Peyer's patch (tissue), 4 donors: ENCODE results near the gene MTFMT. TPM values are rescaled to one million over a fixed set of nuclear protein-coding genes. Genes with fewer than 3 reads are reported as not detected.
A peak's percentile ranks its signal among the peaks of the same experiment; 100 is the strongest.
"Not testable (repeated sequence)": the region's sequence is repeated elsewhere in the genome, so short reads cannot be mapped to it uniquely, and the experiment has no call there.

ENCODE experiments used
- DNase-seq, 3 donors: peaks; one replicate each; pipeline ENCODE4 v3.0.0-alpha.2; 2017 to 2019
- H3K27ac ChIP-seq, 4 donors: fragments of 200-600 bp; sonication (generic); one replicate each; pipeline ENCODE4 v1.5.1; 2016 to 2019
- H3K27me3 ChIP-seq, 2 donors: fragments of 200-600 bp; sonication (generic); one replicate each; pipeline ENCODE4 v1.5.1; 2019
- H3K36me3 ChIP-seq, 3 donors: fragments of 200-600 bp; sonication (generic); one replicate each; pipeline ENCODE4 v1.5.1; 2016 to 2019
- H3K4me1 ChIP-seq, 4 donors: fragments of 200-600 bp; sonication (generic); one replicate each; pipeline ENCODE4 v1.5.1; 2016 to 2019
- H3K4me3 ChIP-seq, 4 donors: fragments of 200-600 bp; sonication (generic); 1 replicate in 3 of 4; 2 replicates in 1 of 4; pipeline ENCODE4 v1.5.1; 2016 to 2019; ENCODE audit warnings: mild to moderate bottlenecking in 1 of 4
- H3K9me3 ChIP-seq, 4 donors: fragments of 200-600 bp; sonication (generic); one replicate each; pipeline ENCODE4 v1.5.1; 2016 to 2019; ENCODE audit warnings: mild to moderate bottlenecking in 1 of 4
- POLR2A ChIP-seq, 2 donors: fragments of 450-650 bp; IDR thresholded peaks; one replicate each; pipeline ENCODE4 v1.5.1; 2017; ENCODE audit warnings: antibody characterized with exemption in 2 of 2, mild to moderate bottlenecking in 2 of 2, moderate library complexity in 2 of 2
- total RNA-seq, 4 donors: library from RNA; depleted of rRNA; stranded (reverse); fragments of >200 nt; gene quantifications; one replicate each; pipeline ENCODE4 v1.1.0, GENCODE V29; 2016
- TF ChIP-seq, protein P1 (sequence below), 6 experiments: fragments of 450-650 bp in 4 of 6; fragments of 200-600 bp in 2 of 6; sonication (generic) in 1 of 6; IDR thresholded peaks; one replicate each; pipeline ENCODE4 v1.5.1; 2017 to 2019; ENCODE audit warnings: antibody characterized with exemption in 6 of 6, mild to moderate bottlenecking in 3 of 6, moderate library complexity in 1 of 6

Gene MTFMT
- 10 to 100 TPM; 22.3 to 39.9 (median 36.9) TPM for total RNA-seq

DNA sequence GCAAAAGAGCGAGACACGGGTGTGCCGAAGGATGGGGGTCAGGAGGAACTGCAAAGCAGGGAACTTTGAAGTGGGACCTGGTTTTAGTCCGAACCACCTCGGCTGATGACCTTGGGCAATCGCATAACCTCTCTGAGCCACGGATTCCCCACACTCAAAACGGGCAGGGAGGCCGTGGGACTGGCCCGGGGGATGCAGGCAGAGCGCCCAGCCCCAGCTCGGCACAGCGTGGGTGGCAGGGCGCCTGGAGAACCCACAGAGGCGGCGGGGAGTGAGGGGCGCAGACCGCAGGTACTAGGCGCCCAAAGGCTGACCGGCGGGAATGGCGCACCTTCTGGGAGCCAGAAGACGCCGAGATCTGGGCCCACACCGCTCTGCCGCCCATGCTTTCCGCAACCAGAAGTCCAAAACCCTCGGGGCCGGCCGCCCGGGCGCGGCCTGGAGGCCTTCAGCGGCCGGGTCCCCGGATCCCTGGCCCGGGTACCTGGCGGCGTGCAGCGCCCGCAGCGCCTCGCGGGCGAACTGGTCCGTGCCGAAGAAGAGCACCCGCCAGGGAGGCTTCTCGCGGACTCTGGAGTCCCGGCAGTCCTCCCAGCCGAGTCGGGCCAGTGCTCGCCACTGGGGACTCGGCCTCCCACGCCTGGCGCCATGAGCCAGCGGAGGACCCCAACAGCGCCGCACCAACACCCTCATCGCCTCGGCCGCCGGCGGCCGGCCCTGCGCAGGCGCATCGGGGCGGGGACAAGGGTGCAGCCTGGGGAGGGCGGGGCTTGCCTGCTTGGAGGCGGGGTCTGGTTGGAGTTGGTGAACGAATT, at the start of gene MTFMT:
TSS of gene MTFMT (minus strand) at position 719 of the 815 bp plus-strand sequence. CDS start at position 693, 26 bp downstream.
- TF ChIP-seq POLR2A (IDR thresholded peaks at IDR 0.05): peak; percentile 79 to 87
- TF ChIP-seq, protein P1, sequence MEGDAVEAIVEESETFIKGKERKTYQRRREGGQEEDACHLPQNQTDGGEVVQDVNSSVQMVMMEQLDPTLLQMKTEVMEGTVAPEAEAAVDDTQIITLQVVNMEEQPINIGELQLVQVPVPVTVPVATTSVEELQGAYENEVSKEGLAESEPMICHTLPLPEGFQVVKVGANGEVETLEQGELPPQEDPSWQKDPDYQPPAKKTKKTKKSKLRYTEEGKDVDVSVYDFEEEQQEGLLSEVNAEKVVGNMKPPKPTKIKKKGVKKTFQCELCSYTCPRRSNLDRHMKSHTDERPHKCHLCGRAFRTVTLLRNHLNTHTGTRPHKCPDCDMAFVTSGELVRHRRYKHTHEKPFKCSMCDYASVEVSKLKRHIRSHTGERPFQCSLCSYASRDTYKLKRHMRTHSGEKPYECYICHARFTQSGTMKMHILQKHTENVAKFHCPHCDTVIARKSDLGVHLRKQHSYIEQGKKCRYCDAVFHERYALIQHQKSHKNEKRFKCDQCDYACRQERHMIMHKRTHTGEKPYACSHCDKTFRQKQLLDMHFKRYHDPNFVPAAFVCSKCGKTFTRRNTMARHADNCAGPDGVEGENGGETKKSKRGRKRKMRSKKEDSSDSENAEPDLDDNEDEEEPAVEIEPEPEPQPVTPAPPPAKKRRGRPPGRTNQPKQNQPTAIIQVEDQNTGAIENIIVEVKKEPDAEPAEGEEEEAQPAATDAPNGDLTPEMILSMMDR (IDR thresholded peaks at IDR 0.05): peak in 3 of 6 experiments; percentile 8 to 22 (median 18)
- Histone ChIP-seq H3K4me3 (peak within 1 kb of the TSS; percentile 74 to 91 (median 88)), H3K4me1 (peaks cover 0 to 14% (median 5%) of the 10 kb centered on the region in 4 donors), H3K36me3 (peaks cover 0 to 29% (median 0%) of the 10 kb centered on the region in 3 donors), H3K9me3 (no peaks in the 10 kb centered on the region), H3K27me3 (no peaks in the 10 kb centered on the region), H3K27ac (peak within 1 kb of the TSS; percentile 54 to 82 (median 66))
- peak; percentile 96 to 97 (median 96) for DNase-seq

- peak in 1 of 2 donors; percentile 20 for TF ChIP-seq POLR2A (IDR thresholded peaks at IDR 0.05)
- TF ChIP-seq, protein P1 (IDR thresholded peaks at IDR 0.05): peak in 4 of 6 experiments; percentile 55 to 92 (median 84)
- DNase-seq: peak; percentile 27 to 92 (median 91)
These were observed 48.5 kb upstream of the MTFMT start for GRCh38 chr15:65077981-65078352.

GRCh38 chr15:65077291-65077980, 48.0 kb upstream of the MTFMT start:
- Histone ChIP-seq H3K27me3 (no peaks in the 10 kb centered on the region), H3K4me3 (peak overlapping the region in 2 of 4 donors; percentile 6 to 11), H3K9me3 (no peaks in the 10 kb centered on the region), H3K4me1 (peaks cover 0 to 21% (median 4%) of the 10 kb centered on the region in 4 donors), H3K27ac (peak overlapping the region in 1 of 4 donors; percentile 72), H3K36me3 (no peaks in the 10 kb centered on the region)
- TF ChIP-seq, protein P1 (IDR thresholded peaks at IDR 0.05): no peak
- TF ChIP-seq POLR2A (IDR thresholded peaks at IDR 0.05): no peak
- DNase-seq: no peak

More at GRCh38 chr15:65077981-65078352, 48.5 kb upstream of the MTFMT start:
- Histone ChIP-seq H3K27ac (peak overlapping the region in 1 of 4 donors; percentile 72), H3K4me3 (peak overlapping the region in 2 of 4 donors; percentile 6 to 11), H3K36me3 (no peaks in the 10 kb centered on the region), H3K9me3 (no peaks in the 10 kb centered on the region), H3K4me1 (peaks cover 0 to 25% (median 6%) of the 10 kb centered on the region in 4 donors), H3K27me3 (no peaks in the 10 kb centered on the region)

- TF ChIP-seq, protein P1 (IDR thresholded peaks at IDR 0.05): no peak
- TF ChIP-seq POLR2A (IDR thresholded peaks at IDR 0.05): no peak
- H3K36me3 ChIP-seq: no peaks in the 10 kb centered on the region
- H3K4me3 ChIP-seq: peak within 1 kb of the TSS in 2 of 4 donors; percentile 6 to 11
- DNase-seq: no peak
- H3K27ac ChIP-seq: peak within 1 kb of the TSS in 1 of 4 donors; percentile 72
- H3K4me1 ChIP-seq: peaks cover 0 to 20% (median 2%) of the 10 kb centered on the region in 4 donors
- no peaks in the 10 kb centered on the region for H3K9me3 ChIP-seq
- H3K27me3 ChIP-seq: no peaks in the 10 kb centered on the region
These were observed 47.2 kb upstream of the MTFMT start, which contains the start of gene KBTBD13 for GRCh38 chr15:65076486-65077290. TSS of gene KBTBD13 (plus strand) at chr15:65076746. CDS start at chr15:65076816, 70 bp downstream.

- not testable (repeated sequence) for H3K27me3 ChIP-seq, H3K4me3 ChIP-seq, H3K27ac ChIP-seq, DNase-seq, H3K9me3 ChIP-seq, H3K36me3 ChIP-seq
- H3K4me1 ChIP-seq: peaks cover 0 to 24% (median 2%) of the 10 kb centered on the region in 4 donors
These were observed 46.4 kb upstream of the MTFMT start for GRCh38 chr15:65075607-65076395.

DNA sequence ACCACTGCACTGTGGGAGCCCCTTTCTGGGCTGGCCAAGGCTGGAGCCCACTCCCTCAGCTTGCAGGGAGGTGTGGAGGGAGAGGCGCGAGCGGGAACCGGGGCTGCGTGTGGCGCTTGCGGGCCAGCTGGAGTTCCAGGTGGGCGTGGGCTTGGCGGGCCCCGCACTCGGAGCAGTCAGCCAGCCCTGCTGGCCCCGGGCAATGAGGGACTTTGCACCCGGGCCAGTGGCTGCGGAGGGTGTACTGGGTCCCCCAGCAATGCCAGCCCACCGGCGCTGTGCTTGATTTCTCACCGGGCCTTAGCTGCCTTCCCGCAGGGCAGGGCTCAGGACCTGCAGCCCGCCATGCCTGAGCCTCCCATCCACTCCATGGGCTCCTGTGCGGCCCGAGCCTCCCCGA, 45.5 kb upstream of the MTFMT start:
- H3K4me3 ChIP-seq, H3K27ac ChIP-seq, DNase-seq, H3K36me3 ChIP-seq, H3K27me3 ChIP-seq, H3K9me3 ChIP-seq: not testable (repeated sequence)
- H3K4me1 ChIP-seq: peaks cover 0 to 24% (median 2%) of the 10 kb centered on the region in 4 donors
